ENCODE data around the gene FAM20B.
A peak's percentile ranks its signal among the peaks of the same experiment; 100 is the strongest.
"Not testable (repeated sequence)": the region's sequence is repeated elsewhere in the genome, so short reads cannot be mapped to it uniquely, and the experiment has no call there.

The FAM20B gene, protein sequence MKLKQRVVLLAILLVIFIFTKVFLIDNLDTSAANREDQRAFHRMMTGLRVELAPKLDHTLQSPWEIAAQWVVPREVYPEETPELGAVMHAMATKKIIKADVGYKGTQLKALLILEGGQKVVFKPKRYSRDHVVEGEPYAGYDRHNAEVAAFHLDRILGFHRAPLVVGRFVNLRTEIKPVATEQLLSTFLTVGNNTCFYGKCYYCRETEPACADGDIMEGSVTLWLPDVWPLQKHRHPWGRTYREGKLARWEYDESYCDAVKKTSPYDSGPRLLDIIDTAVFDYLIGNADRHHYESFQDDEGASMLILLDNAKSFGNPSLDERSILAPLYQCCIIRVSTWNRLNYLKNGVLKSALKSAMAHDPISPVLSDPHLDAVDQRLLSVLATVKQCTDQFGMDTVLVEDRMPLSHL

DNA sequence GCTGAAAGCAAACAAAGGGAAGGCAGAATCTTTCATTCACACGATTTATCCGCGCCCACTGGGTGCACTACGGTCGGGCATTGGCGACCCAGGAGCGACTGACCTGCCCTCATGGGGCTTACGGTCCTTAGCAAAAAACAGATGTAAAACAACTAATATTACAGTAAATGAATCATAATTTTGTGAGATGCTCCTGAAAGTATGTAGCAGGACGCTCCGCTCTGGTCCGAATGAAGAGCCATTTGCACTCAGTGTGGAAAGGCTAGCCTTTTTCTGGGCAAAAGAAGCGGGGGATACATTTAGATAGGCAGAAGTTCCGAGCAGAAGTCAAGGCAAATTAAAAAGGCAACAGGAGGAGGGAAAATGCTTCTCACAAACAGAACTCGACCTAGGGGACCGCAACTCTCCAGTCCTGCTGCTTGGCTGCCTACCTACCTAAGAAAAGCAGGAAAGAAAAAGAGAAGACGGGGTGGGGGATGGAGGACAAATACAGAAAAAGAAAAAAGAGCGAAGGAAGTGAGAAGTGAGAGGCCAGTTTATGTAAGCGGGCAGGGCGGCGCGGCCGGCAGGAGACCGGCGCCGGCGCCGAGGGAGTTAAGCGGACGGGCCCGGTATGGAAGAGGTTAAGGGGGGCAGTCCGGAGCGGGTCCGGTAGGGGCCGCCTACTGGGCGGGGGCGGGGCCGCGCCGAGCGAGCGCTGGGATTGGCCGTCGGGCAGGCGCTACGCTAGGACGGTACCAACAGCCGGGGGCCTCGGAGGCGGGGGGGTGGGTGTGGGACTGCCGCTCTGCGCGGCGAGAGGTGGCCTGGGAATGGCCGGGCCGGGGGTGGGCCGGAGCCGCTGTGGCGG is at the start of gene FAM20B:
FAM20B (plus strand) TSS at position 770 of the 850 bp plus-strand sequence. CDS start 17,954 bp downstream, outside the sequence.
- peak; percentile 85 for DNase-seq

- no peak for DNase-seq
These were observed 49.2 kb upstream of the FAM20B start for GRCh38 chr1:178976541-178976940.

DNA sequence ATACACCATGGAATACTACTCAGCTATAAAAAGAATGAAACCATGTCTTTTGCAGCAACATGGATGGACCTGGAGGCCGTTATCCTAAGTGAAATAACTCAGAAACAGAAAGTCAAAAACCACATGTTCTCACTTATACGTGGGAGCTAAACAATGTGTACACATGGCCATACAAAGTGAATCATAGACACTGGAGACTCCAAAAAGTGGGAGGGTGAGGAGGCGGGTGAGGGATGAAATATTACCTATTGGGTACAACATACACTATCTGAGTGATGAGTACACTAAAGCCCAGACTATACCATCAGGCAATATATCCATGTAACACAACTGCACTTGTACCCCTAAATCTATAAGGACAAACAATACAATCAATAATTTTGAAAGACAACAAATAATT is 39.5 kb upstream of the FAM20B start:
- no peak for DNase-seq

- DNase-seq = not testable (repeated sequence)
These were observed 37.5 kb upstream of the FAM20B start for GRCh38 chr1:178988198-178988597.

GRCh38 chr1:178993559-178993958 is 32.1 kb upstream of the FAM20B start:
- DNase-seq = no peak

DNA sequence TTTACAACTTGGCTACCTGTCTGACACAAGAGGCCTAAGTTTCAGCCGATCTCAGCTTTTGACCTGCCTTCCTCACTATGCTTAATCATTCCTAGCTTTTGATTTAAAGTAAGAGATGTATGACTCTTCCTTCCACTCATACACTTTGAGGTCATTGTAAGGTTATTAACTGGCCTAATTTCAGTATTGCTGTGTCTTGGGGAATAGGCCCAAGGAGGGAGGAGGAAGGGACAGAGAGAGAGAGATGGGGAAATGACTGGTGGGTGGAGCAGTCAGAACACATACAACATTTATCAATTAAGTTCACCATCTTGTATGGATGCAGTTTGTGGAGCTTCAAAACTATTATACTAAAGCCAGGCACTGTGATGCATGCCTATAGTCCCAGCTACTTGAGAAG is 28.3 kb upstream of the FAM20B start:
- DNase-seq = no peak

GRCh38 chr1:178998295-178998694 is 27.4 kb upstream of the FAM20B start:
- no peak for DNase-seq

DNA sequence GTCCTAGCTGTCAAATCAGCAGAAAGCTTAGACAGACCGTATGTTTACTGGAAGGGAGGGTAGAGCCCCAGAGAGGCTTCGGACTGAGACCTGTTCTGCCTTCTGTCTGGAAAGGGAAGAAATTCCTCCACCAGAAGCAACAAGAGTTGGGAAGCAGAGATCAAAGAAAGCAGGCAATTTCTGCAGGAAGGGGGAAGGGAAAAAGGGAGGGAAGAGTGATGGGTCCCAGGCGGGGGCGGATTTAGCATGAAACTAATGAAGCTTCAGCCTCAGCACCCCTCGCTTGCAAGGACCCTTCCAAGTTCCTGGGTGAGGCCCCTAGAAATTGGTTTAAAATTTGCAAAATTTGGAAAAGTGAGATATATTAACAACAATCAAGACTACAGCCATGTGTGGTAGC is 26.6 kb upstream of the FAM20B start:
- DNase-seq = no peak

- no peak for DNase-seq
These were observed 24.2 kb upstream of the FAM20B start for GRCh38 chr1:179001451-179001850.

DNA sequence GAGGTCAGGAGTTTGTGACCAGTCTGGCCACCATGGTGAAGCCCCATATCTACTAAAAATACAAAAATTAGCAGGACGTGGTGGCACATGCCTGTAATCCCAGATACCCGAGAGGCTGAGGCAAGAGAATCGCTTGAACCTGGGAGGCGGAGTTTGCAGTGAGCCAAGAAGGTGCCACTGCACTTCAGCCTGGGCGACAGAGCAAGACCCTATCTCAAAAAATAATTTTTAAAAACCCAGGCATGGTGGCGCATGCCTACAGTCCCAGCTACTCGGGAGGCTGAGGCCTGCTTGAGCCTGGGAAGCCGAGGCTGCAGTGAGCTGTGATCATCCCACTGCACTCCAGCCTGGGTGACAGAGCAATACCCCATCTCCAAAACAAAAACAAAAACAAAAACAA is 23.6 kb upstream of the FAM20B start:
- DNase-seq = not testable (repeated sequence)

- peak; percentile 57 for DNase-seq
These were observed 22.9 kb upstream of the FAM20B start for GRCh38 chr1:179002552-179003345.

- DNase-seq = no peak
These were observed 22.1 kb upstream of the FAM20B start for GRCh38 chr1:179003512-179004066.

DNA sequence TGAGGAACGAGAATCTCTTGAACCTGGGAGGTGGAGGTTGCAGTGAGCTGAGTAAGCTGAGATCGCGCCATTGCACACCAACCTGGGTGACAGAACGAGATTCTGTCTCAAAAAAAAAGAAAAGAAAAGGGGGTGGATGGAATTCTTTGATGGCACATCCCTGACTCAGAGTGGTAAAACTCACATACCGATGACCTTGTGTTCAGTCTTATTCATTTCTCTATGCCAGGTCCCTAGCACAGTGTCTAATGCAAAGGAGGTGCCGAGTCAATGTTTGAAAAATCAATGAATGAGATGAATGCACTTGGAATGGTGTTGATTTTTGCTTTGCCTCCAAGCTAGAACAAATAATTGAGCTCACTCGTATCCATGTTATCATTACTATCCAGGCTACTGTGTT is 18.5 kb upstream of the FAM20B start:
- DNase-seq = no peak

GRCh38 chr1:179010671-179011070 is 15.0 kb upstream of the FAM20B start:
- no peak for DNase-seq

GRCh38 chr1:179012038-179012437 is 13.7 kb upstream of the FAM20B start:
- no peak for DNase-seq

GRCh38 chr1:179014123-179014522 is 11.6 kb upstream of the FAM20B start:
- DNase-seq = no peak

DNA sequence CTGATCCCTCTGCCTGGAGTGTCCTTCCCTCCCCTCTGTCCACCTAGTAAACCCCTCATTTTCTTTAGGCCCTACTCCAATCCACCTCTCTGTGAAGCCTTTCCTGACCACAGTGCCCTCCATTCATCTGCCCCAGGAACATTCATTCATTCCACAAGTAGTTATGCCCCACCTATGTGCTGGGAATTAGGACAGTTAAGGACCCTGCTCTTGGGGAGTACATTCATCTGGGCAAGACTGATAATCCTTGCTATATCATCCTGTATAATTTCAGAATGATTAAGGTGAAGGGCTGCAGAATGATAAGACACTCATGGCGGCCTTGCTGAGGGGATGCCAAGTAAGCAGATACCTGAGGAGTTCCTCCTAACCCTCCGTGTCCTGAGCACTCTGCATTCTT is 10.3 kb upstream of the FAM20B start:
- no peak for DNase-seq

DNA sequence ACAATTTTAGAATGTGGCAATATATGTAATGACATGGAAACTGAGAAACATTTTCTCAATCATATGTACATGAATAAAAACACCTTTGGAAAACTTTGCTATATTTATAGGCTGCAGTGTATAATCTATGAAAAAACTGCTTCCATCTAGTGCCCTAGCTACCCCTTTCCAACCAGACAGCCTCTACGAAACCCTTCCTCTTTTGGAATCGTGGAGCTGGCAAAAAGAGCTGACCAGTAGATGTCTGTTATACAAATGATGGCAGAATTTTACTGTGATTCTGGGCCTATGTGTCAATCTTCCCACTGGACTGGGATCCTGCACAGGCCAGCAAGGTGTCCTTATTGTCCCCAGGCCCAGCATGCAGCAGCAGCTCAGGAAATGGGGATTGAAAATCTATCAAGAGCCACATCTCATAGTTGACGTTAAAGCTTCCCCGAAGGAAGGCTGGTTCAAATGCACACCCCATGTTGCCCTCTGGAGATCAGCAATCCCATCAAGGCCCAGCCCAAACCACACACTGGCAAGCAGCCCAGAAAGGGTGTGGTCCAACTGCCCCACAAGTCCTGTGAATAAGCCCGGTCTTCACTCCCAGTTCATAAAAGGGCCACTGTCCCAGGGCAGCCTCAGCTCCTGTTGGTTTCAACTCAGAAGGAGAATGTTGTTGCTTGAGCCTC is 8.8 kb upstream of the FAM20B start:
- DNase-seq = peak; percentile 40

- DNase-seq = no peak
These were observed 8.0 kb upstream of the FAM20B start for GRCh38 chr1:179017383-179018326.

GRCh38 chr1:179021873-179022272 is 3.8 kb upstream of the FAM20B start:
- DNase-seq = peak; percentile 49

All from NCI-H2227 treated with DMSO at 0.1 percent for 48 hours (cell line).